ENCODE results near the gene RHOJ.

The RHOJ gene

DNA sequence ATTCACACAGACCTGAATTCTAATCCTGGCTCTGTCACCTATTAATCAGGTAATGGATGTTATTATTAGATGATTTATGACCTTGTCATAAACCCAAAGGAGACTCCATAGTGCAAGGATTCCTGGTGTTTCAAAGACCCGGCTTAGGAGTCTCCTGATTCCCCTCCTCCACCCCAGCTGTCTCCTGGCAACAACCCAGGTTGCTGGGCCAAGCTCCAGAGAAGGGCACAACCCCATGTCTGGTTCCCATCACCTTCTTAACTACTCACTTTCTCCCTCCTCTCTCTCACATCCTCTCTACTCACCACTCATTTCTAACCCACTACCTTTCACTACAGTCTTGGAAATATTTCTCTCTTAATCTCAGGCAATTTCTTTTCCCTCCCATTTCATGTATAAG lies 41.6 kb downstream of the RHOJ start:
- Histone ChIP-seq H3K9ac (ENCODE audit: low read length) (no peak overlapping the region), H3K36me3 (ENCODE audit: control insufficient read depth, insufficient read depth, low read length) (no peaks in the 10 kb centered on the region), H3K27ac (ENCODE audit: low read depth, low read length) (no peak overlapping the region), H3K4me3 (ENCODE audit: low read length) (no peak overlapping the region), H3K4me1 (ENCODE audit: control insufficient read depth, insufficient read depth, low read length) (peaks cover 29% of the 10 kb centered on the region), H3K27me3 (ENCODE audit: control insufficient read depth, insufficient read depth, low read length) (no peaks in the 10 kb centered on the region)

DNA sequence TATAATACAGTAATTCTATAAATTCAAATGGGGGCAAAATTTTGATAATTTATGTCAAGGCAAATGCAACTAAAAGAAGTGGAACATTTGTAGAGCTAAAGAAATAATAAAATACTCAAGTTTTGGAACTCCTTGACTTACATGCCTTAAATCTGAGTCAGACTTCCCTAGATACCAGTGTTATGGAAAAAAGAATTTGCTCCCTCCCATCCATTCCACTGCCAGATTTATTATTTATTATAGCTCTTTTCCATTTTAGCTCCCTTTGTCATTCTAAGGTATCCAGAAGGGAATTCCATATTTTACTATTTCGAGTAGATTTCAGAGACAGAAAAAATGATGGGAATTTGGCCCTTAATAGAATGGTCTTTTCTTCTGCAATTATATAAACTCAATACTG lies 44.0 kb downstream of the RHOJ start:
- peaks cover 27% of the 10 kb centered on the region for H3K4me1 ChIP-seq (ENCODE audit: control insufficient read depth, insufficient read depth, low read length)
- H3K36me3 ChIP-seq (ENCODE audit: control insufficient read depth, insufficient read depth, low read length): no peaks in the 10 kb centered on the region
- H3K9ac ChIP-seq (ENCODE audit: low read length): no peak overlapping the region
- H3K4me3 ChIP-seq (ENCODE audit: low read length): no peak overlapping the region
- H3K27ac ChIP-seq (ENCODE audit: low read depth, low read length): no peak overlapping the region
- no peaks in the 10 kb centered on the region for H3K27me3 ChIP-seq (ENCODE audit: control insufficient read depth, insufficient read depth, low read length)

- Histone ChIP-seq H3K27ac (ENCODE audit: low read depth, low read length) (no peak overlapping the region), H3K36me3 (ENCODE audit: control insufficient read depth, insufficient read depth, low read length) (no peaks in the 10 kb centered on the region), H3K27me3 (ENCODE audit: control insufficient read depth, insufficient read depth, low read length) (no peaks in the 10 kb centered on the region), H3K4me3 (ENCODE audit: low read length) (no peak overlapping the region), H3K4me1 (ENCODE audit: control insufficient read depth, insufficient read depth, low read length) (peaks cover 27% of the 10 kb centered on the region), H3K9ac (ENCODE audit: low read length) (no peak overlapping the region)
These were observed 44.8 kb downstream of the RHOJ start for GRCh38 chr14:63249092-63249491.

GRCh38 chr14:63257299-63257698 lies 53.1 kb downstream of the RHOJ start:
- Histone ChIP-seq H3K4me1 (ENCODE audit: control insufficient read depth, insufficient read depth, low read length) (no peaks in the 10 kb centered on the region), H3K27me3 (ENCODE audit: control insufficient read depth, insufficient read depth, low read length) (no peaks in the 10 kb centered on the region), H3K9ac (ENCODE audit: low read length) (no peak overlapping the region), H3K4me3 (ENCODE audit: low read length) (no peak overlapping the region), H3K36me3 (ENCODE audit: control insufficient read depth, insufficient read depth, low read length) (no peaks in the 10 kb centered on the region), H3K27ac (ENCODE audit: low read depth, low read length) (no peak overlapping the region)

DNA sequence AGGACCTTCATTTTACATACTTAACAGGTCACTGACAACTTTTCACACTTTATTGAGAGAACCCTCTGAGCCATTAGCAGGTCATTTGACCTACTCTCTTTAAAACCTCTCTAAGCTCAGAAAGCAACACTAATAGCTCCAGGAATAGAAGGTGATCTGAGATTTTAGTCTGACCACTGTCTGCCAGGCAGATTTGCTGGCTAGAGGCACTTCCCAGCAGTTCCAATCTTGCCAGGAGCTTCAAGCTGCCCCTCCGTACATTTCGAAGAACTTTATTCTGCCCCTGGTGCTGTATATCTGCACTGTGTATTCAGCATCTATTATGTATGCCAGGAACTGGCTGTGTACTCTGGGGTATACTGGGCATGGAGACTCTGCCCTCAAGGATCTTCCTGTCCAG lies 58.2 kb downstream of the RHOJ start:
- Histone ChIP-seq H3K4me3 (ENCODE audit: low read length) (no peak overlapping the region), H3K4me1 (ENCODE audit: control insufficient read depth, insufficient read depth, low read length) (no peaks in the 10 kb centered on the region), H3K27ac (ENCODE audit: low read depth, low read length) (no peak overlapping the region), H3K27me3 (ENCODE audit: control insufficient read depth, insufficient read depth, low read length) (no peaks in the 10 kb centered on the region), H3K36me3 (ENCODE audit: control insufficient read depth, insufficient read depth, low read length) (no peaks in the 10 kb centered on the region), H3K9ac (ENCODE audit: low read length) (no peak overlapping the region)

DNA sequence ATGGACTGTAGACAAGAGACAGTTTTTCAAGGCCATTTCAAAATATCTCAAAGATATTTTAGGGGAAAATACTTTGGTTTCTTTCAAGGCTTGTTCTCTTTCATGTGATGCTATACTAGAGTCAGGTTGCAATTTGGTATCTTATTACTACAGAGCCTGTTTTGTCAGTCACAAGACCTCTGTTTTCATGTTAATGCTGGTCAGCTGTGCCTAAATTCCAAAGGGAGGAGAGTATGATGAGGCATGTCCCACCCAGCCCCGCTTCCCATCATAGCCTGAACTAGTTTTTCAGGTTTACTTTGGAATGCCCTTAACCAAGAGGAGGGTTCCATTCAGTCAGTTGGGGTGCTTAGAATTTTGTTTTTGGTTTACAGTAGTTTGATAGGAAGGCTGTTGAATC lies 61.9 kb downstream of the RHOJ start:
- H3K4me3 ChIP-seq (ENCODE audit: low read length): no peak overlapping the region
- H3K4me1 ChIP-seq (ENCODE audit: control insufficient read depth, insufficient read depth, low read length): no peaks in the 10 kb centered on the region
- H3K9ac ChIP-seq (ENCODE audit: low read length): no peak overlapping the region
- no peaks in the 10 kb centered on the region for H3K27me3 ChIP-seq (ENCODE audit: control insufficient read depth, insufficient read depth, low read length)
- no peaks in the 10 kb centered on the region for H3K36me3 ChIP-seq (ENCODE audit: control insufficient read depth, insufficient read depth, low read length)
- no peak overlapping the region for H3K27ac ChIP-seq (ENCODE audit: low read depth, low read length)

GRCh38 chr14:63267171-63267570 lies 62.9 kb downstream of the RHOJ start:
- no peak overlapping the region for H3K4me3 ChIP-seq (ENCODE audit: low read length)
- no peak overlapping the region for H3K9ac ChIP-seq (ENCODE audit: low read length)
- no peaks in the 10 kb centered on the region for H3K36me3 ChIP-seq (ENCODE audit: control insufficient read depth, insufficient read depth, low read length)
- H3K27ac ChIP-seq (ENCODE audit: low read depth, low read length): no peak overlapping the region
- H3K27me3 ChIP-seq (ENCODE audit: control insufficient read depth, insufficient read depth, low read length): no peaks in the 10 kb centered on the region
- no peaks in the 10 kb centered on the region for H3K4me1 ChIP-seq (ENCODE audit: control insufficient read depth, insufficient read depth, low read length)

GRCh38 chr14:63268771-63269170 lies 64.5 kb downstream of the RHOJ start:
- Histone ChIP-seq H3K4me3 (ENCODE audit: low read length) (no peak overlapping the region), H3K27ac (ENCODE audit: low read depth, low read length) (no peak overlapping the region), H3K27me3 (ENCODE audit: control insufficient read depth, insufficient read depth, low read length) (no peaks in the 10 kb centered on the region), H3K9ac (ENCODE audit: low read length) (no peak overlapping the region), H3K4me1 (ENCODE audit: control insufficient read depth, insufficient read depth, low read length) (no peaks in the 10 kb centered on the region), H3K36me3 (ENCODE audit: control insufficient read depth, insufficient read depth, low read length) (no peaks in the 10 kb centered on the region)

DNA sequence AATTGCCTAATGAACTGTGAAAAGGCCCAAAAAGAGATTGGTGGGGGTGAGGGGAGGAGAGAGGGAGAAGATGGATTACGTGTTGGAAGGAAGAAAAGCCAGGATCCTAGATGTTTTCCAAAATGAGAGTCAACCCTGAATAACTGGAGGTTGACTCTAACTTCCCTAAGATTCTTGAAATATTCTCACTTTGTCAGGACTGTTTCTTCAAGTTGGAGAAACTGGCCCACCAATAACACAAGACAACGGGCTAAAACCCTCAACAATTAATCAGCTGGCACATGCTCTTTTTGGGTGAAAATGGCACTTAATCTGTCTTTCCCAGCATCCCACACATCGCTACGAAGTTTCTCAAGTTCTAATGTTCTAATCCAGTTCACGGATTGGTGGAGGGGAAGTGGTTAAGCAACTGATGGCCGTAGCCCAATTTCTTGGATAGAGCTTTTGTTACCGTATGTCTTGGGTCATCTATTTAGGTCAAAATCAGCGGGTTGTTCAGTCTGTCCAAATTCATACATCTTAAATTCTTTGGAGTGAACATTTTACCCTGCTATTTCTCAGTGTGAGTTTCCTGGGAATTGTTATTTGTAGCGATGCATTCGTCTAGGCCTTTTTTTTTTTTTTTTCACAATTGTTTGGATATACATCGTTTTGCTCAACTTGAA lies 65.5 kb downstream of the RHOJ start:
- Histone ChIP-seq H3K4me3 (ENCODE audit: low read length) (no peak overlapping the region), H3K4me1 (ENCODE audit: control insufficient read depth, insufficient read depth, low read length) (no peaks in the 10 kb centered on the region), H3K36me3 (ENCODE audit: control insufficient read depth, insufficient read depth, low read length) (no peaks in the 10 kb centered on the region), H3K27ac (ENCODE audit: low read depth, low read length) (no peak overlapping the region), H3K27me3 (ENCODE audit: control insufficient read depth, insufficient read depth, low read length) (no peaks in the 10 kb centered on the region), H3K9ac (ENCODE audit: low read length) (no peak overlapping the region)

- H3K4me1 ChIP-seq (ENCODE audit: control insufficient read depth, insufficient read depth, low read length): no peaks in the 10 kb centered on the region
- H3K27me3 ChIP-seq (ENCODE audit: control insufficient read depth, insufficient read depth, low read length): no peaks in the 10 kb centered on the region
- H3K4me3 ChIP-seq (ENCODE audit: low read length): no peak overlapping the region
- H3K27ac ChIP-seq (ENCODE audit: low read depth, low read length): no peak overlapping the region
- no peak overlapping the region for H3K9ac ChIP-seq (ENCODE audit: low read length)
- no peaks in the 10 kb centered on the region for H3K36me3 ChIP-seq (ENCODE audit: control insufficient read depth, insufficient read depth, low read length)
These were observed 68.9 kb downstream of the RHOJ start for GRCh38 chr14:63273129-63273528.

DNA sequence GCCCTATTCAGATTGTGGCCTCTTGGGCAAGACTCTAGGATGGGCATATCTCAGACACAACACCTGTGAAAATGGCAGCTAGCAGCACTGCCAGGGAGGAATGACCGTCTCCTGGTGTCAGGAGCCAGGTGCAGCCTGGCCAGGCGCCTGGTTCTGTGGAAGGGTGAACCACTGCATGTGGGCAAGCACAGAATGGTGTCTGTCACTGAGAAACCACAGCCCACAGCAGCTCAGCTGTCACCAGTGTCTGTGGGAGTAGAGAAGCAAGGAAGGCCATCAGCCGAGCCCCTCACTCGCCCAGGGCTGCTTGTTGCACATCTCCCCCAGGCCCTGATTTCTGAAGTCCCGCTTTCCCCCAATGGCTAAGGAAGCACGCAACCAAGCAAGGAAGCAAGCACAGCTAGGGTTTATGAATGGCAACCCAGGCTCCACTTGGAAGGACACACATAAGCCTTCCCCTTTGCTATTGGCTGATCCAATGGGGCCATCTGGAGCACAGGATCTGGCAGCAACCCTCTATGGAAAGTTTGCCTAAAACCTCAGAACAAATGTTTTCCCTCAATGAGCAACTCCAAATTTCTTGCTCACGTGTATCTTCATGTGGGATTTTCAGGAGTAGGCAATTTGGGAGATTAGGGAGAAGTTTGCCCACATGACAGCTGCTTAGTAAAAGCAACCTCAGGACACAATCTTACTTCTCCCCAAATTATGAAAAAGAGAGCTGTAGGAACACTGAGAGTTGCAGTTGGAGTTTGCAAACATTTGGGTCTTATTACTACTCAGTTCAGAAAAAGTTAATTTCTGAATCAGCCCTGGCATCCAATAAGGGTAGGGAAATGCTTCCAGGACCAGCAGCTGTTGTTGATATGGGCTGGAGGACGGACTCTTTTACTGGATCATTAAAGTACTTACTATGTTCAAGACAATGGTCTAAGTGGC lies 69.7 kb downstream of the RHOJ start:
- Histone ChIP-seq H3K27ac (ENCODE audit: low read depth, low read length) (no peak overlapping the region), H3K27me3 (ENCODE audit: control insufficient read depth, insufficient read depth, low read length) (no peaks in the 10 kb centered on the region), H3K9ac (ENCODE audit: low read length) (no peak overlapping the region), H3K36me3 (ENCODE audit: control insufficient read depth, insufficient read depth, low read length) (no peaks in the 10 kb centered on the region), H3K4me3 (ENCODE audit: low read length) (no peak overlapping the region), H3K4me1 (ENCODE audit: control insufficient read depth, insufficient read depth, low read length) (no peaks in the 10 kb centered on the region)

GRCh38 chr14:63275611-63276010 lies 71.4 kb downstream of the RHOJ start:
- Histone ChIP-seq H3K9ac (ENCODE audit: low read length) (no peak overlapping the region), H3K27ac (ENCODE audit: low read depth, low read length) (no peak overlapping the region), H3K4me3 (ENCODE audit: low read length) (no peak overlapping the region), H3K36me3 (ENCODE audit: control insufficient read depth, insufficient read depth, low read length) (no peaks in the 10 kb centered on the region), H3K4me1 (ENCODE audit: control insufficient read depth, insufficient read depth, low read length) (no peaks in the 10 kb centered on the region), H3K27me3 (ENCODE audit: control insufficient read depth, insufficient read depth, low read length) (no peaks in the 10 kb centered on the region)

GRCh38 chr14:63276016-63276415 lies 71.8 kb downstream of the RHOJ start:
- H3K4me3 ChIP-seq (ENCODE audit: low read length): no peak overlapping the region
- no peak overlapping the region for H3K27ac ChIP-seq (ENCODE audit: low read depth, low read length)
- H3K27me3 ChIP-seq (ENCODE audit: control insufficient read depth, insufficient read depth, low read length): no peaks in the 10 kb centered on the region
- no peaks in the 10 kb centered on the region for H3K4me1 ChIP-seq (ENCODE audit: control insufficient read depth, insufficient read depth, low read length)
- H3K9ac ChIP-seq (ENCODE audit: low read length): no peak overlapping the region
- H3K36me3 ChIP-seq (ENCODE audit: control insufficient read depth, insufficient read depth, low read length): no peaks in the 10 kb centered on the region

Measured in rectal smooth muscle tissue (tissue), 1 donor.